ENCODE measurements around the gene PARP2. TPM values are rescaled to one million over a fixed set of nuclear protein-coding genes. Genes with fewer than 3 reads are reported as not detected.

Gene PARP2
- total and polyA plus RNA-seq, 2 of the 8 experiments (the other 6 are each of a cell fraction or from before 2014, with no cell fraction given) = 27.7 to 41.7 TPM

GRCh38 chr14:20305265-20306078, 38.0 kb upstream of the PARP2 start, which contains the start of gene TTC5 (continued):
- TF ChIP-seq RBBP5 (IDR thresholded peaks at IDR 0.05; ENCODE audit: borderline replicate concordance, low read depth, low read length) (peak; percentile 92), SIN3A (conservative IDR thresholded peaks at IDR 0.05 in 1 of 2, IDR thresholded peaks at IDR 0.05 in 1 of 2; ENCODE audit: low read depth in 1 of 2, low read length in 2 of 2) (peak; percentile 87 to 88; a peak in 2 of 4 replicates), CBX8 (IDR thresholded peaks at IDR 0.05; ENCODE audit: borderline replicate concordance, low read depth, low read length) (no peak), KDM5A (IDR thresholded peaks at IDR 0.05; ENCODE audit: low read length) (peak; percentile 71; the same call in 1 of the 2 replicates), TAF1 (IDR thresholded peaks at IDR 0.05; ENCODE audit: low read depth, low read length) (peak; percentile 73), TBP (IDR thresholded peaks at IDR 0.05; ENCODE audit: low read depth, low read length) (peak; percentile 52; the same call in 1 of the 2 replicates), ASH2L (IDR thresholded peaks at IDR 0.05; ENCODE audit: low read length) (peak; percentile 96), CTCF (IDR thresholded peaks at IDR 0.05; ENCODE audit: control extremely low read depth in 1 of 3, insufficient read depth in 1 of 3, low read depth in 1 of 3, low read length in 3 of 3) (peak; percentile 80 to 91 (median 84)), EZH2 (IDR thresholded peaks at IDR 0.05; ENCODE audit: low read depth, low read length, severe bottlenecking) (no peak)

Measured in H1 (cell line).